ENCODE data around the gene KAT8.

- TF ChIP-seq CTCF (conservative IDR thresholded peaks at IDR 0.05; ENCODE audit: low read depth, low read length) (no peak), EZH2phosphoT487 (IDR thresholded peaks at IDR 0.05; ENCODE audit: borderline replicate concordance, low read length) (no peak)
Measured at GRCh38 chr16:31092330-31092729, 25.1 kb upstream of the KAT8 start.

Measured in PC-3 (cell line).